Raji (cell line): ENCODE data around the gene PCP4.

Source experiments
- POLR2A ChIP-seq: IDR thresholded peaks from 2 replicates; pipeline ENCODE4 v1.6.1; 2011; ENCODE audit warnings: low read depth, low read length, control low read depth; ENCODE audit not compliant: insufficient read depth

Gene PCP4

GRCh38 chr21:39971956-39972355 is 104.7 kb downstream of the PCP4 start:
- TF ChIP-seq POLR2A, result no peak

- TF ChIP-seq POLR2A, result no peak
Observed at GRCh38 chr21:39972471-39972870, 105.2 kb downstream of the PCP4 start.

GRCh38 chr21:39972976-39973770 is 105.9 kb downstream of the PCP4 start:
- no peak for TF ChIP-seq POLR2A

- TF ChIP-seq POLR2A, result no peak
Observed at GRCh38 chr21:39976800-39977199, 109.6 kb downstream of the PCP4 start.
